ENCODE measurements around the gene SH2D1B. TPM values are rescaled to one million over a fixed set of nuclear protein-coding genes. Genes with fewer than 3 reads are reported as not detected.

SH2D1B gene
- total RNA-seq, 2 experiments from 2014 or later = not detected

DNA sequence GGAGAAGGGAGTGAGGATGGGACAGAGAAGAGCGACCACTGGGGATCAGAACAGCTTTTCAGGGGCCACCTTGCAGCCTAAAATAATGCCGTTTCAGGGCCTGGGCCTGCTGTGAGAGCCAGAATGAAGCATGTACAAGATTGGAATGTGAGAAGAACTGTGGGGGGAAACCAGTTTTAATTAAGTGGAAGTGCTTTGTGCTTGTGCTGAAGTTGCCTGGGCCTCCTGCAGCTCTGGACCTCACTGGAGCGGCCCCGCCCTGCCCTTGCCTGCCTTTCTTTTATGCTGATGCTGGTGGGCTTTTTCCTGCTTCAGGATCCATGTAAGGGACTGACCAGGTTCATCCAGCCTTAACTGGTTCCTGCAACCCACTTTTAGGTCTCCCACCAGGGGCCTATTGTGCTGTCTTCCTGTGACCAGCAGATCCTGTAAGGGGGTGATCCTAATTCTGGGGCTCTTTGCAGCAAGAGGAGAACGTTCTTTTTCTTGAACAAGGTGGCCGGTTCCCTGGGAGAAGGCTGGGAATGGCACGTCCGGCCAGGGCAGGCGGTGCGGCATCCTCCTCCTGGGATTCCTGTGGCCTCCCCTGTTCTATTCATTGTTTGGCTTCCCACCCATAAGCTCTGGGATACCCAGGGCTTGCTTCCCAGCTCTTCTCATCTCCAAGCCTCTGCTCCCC is 27.2 kb downstream of the SH2D1B start:
- no peaks in the 10 kb centered on the region for H3K4me1 Mint-ChIP-seq (ENCODE audit: low read depth)
- no peaks in the 10 kb centered on the region for H3K9me3 Mint-ChIP-seq
- H3K27me3 Mint-ChIP-seq = no peaks in the 10 kb centered on the region
- intact Hi-C loops (cut with micrococcal nuclease) = no loop called here
- ATAC-seq = no peak
- DNase-seq = no peak
- no peak overlapping the region for H3K27ac Mint-ChIP-seq
- TF ChIP-seq, protein P1, sequence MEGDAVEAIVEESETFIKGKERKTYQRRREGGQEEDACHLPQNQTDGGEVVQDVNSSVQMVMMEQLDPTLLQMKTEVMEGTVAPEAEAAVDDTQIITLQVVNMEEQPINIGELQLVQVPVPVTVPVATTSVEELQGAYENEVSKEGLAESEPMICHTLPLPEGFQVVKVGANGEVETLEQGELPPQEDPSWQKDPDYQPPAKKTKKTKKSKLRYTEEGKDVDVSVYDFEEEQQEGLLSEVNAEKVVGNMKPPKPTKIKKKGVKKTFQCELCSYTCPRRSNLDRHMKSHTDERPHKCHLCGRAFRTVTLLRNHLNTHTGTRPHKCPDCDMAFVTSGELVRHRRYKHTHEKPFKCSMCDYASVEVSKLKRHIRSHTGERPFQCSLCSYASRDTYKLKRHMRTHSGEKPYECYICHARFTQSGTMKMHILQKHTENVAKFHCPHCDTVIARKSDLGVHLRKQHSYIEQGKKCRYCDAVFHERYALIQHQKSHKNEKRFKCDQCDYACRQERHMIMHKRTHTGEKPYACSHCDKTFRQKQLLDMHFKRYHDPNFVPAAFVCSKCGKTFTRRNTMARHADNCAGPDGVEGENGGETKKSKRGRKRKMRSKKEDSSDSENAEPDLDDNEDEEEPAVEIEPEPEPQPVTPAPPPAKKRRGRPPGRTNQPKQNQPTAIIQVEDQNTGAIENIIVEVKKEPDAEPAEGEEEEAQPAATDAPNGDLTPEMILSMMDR (IDR thresholded peaks at IDR 0.05) = no peak
- ChIA-PET POLR2A (no interaction called here), CTCF (no interaction called here)
- no peaks in the 10 kb centered on the region for H3K36me3 Mint-ChIP-seq (ENCODE audit: low read depth)
- no peak overlapping the region for H3K4me3 Mint-ChIP-seq

DNA sequence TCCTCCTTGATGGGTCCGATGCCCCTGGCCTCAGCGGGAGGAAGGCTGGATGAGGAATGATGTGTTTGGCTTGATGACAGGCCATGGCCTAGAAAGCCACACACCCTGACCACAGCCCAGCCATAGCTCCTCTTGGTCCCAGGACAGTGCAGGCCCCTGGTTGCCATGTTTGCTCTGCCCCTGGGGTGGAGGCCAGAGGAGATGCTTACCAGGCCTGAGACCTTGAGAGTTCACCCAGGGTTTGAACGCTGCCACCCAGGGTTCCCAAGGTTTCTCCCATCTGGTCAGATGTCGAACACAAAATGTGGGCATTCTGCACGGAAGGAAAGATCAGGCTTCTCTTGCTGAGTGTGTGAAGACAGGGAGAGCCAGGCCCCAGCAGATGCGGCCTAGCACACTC is 27.8 kb downstream of the SH2D1B start:
- ChIA-PET POLR2A (no interaction called here), CTCF (no interaction called here)
- no peak for ATAC-seq
- TF ChIP-seq, protein P1 (IDR thresholded peaks at IDR 0.05) = no peak
- no peak overlapping the region for H3K4me3 Mint-ChIP-seq
- no peaks in the 10 kb centered on the region for H3K27me3 Mint-ChIP-seq
- H3K36me3 Mint-ChIP-seq (ENCODE audit: low read depth) = no peaks in the 10 kb centered on the region
- no peaks in the 10 kb centered on the region for H3K9me3 Mint-ChIP-seq
- intact Hi-C loops (cut with micrococcal nuclease) = no loop called here
- H3K27ac Mint-ChIP-seq = no peak overlapping the region
- DNase-seq = no peak
- no peaks in the 10 kb centered on the region for H3K4me1 Mint-ChIP-seq (ENCODE audit: low read depth)

DNA sequence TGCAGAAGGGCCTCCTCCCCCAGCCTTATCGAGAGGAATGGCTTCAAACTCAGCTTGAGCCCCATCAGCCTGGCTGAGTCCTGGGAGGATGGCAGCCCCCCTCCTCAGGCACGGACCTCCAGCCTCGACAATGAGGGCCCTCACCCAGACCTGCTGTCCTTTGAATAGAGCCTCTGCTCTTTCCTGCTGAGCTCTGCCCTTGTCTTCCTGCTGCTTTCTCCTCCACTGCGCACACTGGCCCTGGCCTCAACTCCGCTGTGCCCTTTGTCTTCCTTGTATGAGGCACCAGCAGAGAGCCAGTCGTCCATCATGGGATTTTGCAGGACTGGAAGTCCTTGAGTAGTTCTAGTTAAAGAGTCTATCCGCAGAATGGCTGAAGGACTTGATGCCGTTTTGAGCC is 28.4 kb downstream of the SH2D1B start:
- Mint-ChIP-seq H3K4me3 (no peak overlapping the region), H3K9me3 (no peaks in the 10 kb centered on the region), H3K27ac (no peak overlapping the region), H3K4me1 (ENCODE audit: low read depth) (no peaks in the 10 kb centered on the region), H3K27me3 (no peaks in the 10 kb centered on the region), H3K36me3 (ENCODE audit: low read depth) (no peaks in the 10 kb centered on the region)
- TF ChIP-seq, protein P1 (IDR thresholded peaks at IDR 0.05) = no peak
- no peak for DNase-seq
- ChIA-PET POLR2A (no interaction called here), CTCF (no interaction called here)
- ATAC-seq = no peak
- intact Hi-C loops (cut with micrococcal nuclease) = no loop called here

DNA sequence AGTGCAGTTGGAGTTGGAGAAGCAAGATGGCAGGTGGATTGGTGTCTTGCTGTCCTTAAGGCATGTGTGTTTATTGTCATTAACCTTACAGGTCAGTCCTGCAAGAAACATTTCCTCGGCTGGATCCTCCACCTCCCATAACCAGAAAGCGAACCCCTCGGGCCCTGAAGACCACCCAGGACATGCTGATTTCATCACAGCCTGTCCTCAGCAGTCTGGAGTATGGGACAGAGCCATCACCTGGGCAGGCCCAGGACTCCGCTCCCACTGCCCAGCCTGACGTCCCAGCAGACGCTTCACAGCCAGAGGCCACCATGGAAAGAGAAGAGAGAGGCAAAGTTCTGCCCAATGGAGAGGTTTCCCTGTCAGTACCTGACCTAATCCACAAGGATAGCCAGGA is 28.8 kb downstream of the SH2D1B start:
- intact Hi-C loops (cut with micrococcal nuclease) = no loop called here
- ChIA-PET POLR2A (no interaction called here), CTCF (interaction anchor here (0.9 to 1.5 kb wide), 2 partner anchors 9 to 25 kb away, joined by 3 to 7 read pairs; no protein-coding TSS in a partner anchor)
- H3K9me3 Mint-ChIP-seq = no peaks in the 10 kb centered on the region
- H3K4me3 Mint-ChIP-seq = no peak overlapping the region
- DNase-seq (no peak), ATAC-seq (no peak)
- no peaks in the 10 kb centered on the region for H3K4me1 Mint-ChIP-seq (ENCODE audit: low read depth)
- no peaks in the 10 kb centered on the region for H3K36me3 Mint-ChIP-seq (ENCODE audit: low read depth)
- no peaks in the 10 kb centered on the region for H3K27me3 Mint-ChIP-seq
- H3K27ac Mint-ChIP-seq = no peak overlapping the region
- TF ChIP-seq, protein P1 (IDR thresholded peaks at IDR 0.05) = no peak

DNA sequence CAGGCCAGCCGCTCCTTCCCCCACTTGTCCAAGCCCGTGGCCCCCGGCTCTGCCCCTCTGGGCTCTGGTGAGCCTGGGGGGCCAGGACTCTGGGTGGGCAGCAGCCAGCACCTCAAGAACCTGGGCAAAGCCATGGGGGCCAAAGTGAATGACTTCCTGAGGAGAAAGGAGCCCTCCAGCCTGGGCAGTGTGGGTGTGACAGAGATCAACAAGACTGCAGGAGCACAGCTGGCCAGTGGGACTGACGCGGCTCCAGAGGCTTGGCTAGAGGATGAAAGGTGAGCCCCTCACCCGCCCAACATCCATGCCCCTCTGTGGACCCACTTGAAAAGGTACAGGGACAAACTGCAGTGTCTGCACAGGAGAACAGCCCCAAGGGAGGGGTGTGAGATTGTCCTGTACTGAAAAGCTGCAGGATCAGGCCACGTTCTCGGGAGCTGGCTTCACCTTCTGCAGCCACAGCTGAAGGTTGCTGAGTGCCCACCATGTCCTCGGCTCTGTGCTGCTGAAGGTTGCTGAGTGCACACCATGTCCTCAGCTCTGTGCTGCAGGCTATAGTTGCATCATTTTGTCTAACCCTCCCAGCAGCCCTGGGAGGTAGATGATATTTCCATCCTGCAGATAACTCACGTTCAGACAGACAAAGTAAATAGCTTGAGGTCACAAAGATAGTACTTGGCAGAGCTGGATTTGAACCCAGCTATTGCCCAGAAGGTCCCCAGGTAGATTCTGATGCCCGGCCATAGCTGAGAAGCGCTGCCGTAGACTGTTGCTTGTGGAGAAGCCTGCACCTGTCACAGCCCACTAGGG is 29.8 kb downstream of the SH2D1B start:
- ChIA-PET CTCF (interaction anchor here (0.9 to 1.5 kb wide), 3 partner anchors 9 to 24 kb away, joined by 3 to 7 read pairs (median 3); no protein-coding TSS in a partner anchor), POLR2A (no interaction called here)
- TF ChIP-seq, protein P1 (IDR thresholded peaks at IDR 0.05) = no peak
- H3K4me3 Mint-ChIP-seq = no peak overlapping the region
- no peak overlapping the region for H3K27ac Mint-ChIP-seq
- DNase-seq = no peak
- H3K27me3 Mint-ChIP-seq = no peaks in the 10 kb centered on the region
- no peaks in the 10 kb centered on the region for H3K4me1 Mint-ChIP-seq (ENCODE audit: low read depth)
- intact Hi-C loops (cut with micrococcal nuclease) = no loop called here
- ATAC-seq = no peak
- no peaks in the 10 kb centered on the region for H3K9me3 Mint-ChIP-seq
- no peaks in the 10 kb centered on the region for H3K36me3 Mint-ChIP-seq (ENCODE audit: low read depth)
